GM12801 (cell line): ENCODE results near the gene RSRP1.

Source experiments
- TF ChIP-seq, protein P1 (sequence below): IDR thresholded peaks from one replicate; pipeline ENCODE4 v1.5.1; 2011; ENCODE audit warnings: control low read depth; ENCODE audit not compliant: insufficient read length; ENCODE audit errors: extremely low read depth

The RSRP1 gene

DNA sequence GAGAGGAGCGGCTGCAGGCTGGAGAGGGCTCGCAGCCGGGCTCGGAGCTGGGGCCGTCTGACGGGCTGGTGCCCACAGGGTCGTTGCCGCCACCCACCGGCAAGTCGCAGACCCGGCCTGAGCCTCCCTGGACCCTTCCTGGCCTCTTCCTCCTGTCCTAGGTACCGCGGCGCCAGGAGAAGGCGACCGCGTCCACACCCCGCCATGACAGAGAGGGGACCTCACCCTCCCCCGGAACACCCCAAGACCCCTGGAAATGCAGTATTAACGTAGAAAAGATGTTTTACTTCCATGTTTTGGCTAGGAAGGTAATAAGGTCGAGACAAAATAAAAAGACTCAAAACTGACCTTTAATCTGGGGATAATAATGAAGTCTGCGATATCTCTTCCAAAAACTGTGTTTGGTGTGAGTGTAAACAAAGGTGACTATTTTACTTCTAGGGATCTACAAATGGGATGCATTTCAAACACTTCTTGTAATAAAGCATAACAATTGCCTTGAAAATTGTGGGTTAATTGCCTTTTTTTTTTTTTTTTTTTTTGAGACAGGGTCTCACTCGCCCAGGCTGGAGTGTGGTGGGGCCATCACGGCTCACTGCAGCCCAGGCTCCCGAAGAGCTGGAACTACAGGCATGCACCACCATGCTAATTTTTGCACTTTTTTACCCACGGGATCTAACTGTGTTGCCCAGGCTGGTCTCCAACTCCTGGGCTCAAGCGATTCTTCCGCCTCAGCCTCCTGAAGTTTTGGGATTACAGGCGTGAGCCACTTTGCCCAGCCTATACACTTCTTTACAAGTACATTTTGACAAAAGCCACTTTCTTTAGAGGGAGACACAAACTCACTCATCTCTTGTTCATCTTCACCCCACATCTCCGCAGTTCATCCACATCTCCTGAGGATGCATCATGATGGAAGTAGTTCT lies 838 bp upstream of the RSRP1 start:
- TF ChIP-seq, protein P1, sequence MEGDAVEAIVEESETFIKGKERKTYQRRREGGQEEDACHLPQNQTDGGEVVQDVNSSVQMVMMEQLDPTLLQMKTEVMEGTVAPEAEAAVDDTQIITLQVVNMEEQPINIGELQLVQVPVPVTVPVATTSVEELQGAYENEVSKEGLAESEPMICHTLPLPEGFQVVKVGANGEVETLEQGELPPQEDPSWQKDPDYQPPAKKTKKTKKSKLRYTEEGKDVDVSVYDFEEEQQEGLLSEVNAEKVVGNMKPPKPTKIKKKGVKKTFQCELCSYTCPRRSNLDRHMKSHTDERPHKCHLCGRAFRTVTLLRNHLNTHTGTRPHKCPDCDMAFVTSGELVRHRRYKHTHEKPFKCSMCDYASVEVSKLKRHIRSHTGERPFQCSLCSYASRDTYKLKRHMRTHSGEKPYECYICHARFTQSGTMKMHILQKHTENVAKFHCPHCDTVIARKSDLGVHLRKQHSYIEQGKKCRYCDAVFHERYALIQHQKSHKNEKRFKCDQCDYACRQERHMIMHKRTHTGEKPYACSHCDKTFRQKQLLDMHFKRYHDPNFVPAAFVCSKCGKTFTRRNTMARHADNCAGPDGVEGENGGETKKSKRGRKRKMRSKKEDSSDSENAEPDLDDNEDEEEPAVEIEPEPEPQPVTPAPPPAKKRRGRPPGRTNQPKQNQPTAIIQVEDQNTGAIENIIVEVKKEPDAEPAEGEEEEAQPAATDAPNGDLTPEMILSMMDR = no peak

DNA sequence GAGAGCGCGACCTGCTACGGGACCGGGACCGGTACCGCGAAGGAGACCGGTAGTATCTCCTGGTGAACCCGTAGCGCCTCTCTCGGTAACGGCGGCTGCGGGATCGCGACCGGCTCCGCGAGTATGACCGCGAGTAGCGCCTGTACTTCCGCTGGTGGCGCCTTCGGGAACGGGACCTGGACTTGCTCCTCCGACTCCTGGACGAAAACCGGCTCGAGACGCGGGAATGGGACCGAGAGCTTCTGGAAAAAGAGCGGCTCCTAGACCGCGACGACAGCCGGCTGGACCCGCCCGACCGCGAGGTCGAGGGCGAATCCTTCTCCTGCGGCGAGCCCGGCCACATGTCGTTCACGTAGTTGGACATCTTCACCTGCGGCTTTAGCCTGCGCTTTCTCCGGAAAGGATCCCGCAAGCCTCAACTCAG lies 642 bp downstream of the RSRP1 start:
- TF ChIP-seq, protein P1 = no peak

GRCh38 chr1:25245809-25246599 lies 1.2 kb downstream of the RSRP1 start:
- TF ChIP-seq, protein P1 = no peak

GRCh38 chr1:25245393-25245792 lies 1.9 kb downstream of the RSRP1 start:
- TF ChIP-seq, protein P1 = no peak

DNA sequence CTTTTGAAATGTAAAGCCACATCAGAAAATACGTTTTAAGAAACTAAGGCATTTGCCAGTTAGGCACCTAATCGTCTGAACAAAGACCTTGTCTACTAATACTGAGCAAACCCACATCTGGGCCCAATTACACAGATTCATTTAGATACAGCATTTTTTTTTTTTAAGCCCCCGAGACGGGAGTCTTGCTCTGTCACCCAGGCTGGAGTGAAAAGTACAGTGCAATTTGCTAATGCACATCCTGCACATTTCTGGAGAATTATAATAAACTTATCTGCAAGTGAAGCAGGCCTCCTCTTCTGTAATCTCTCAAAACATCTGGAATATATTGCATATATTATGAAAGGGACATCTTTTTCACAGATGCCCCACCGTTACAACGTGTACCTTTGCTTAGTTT lies 3.3 kb downstream of the RSRP1 start:
- TF ChIP-seq, protein P1 = no peak

GRCh38 chr1:25239681-25240541 lies 7.3 kb downstream of the RSRP1 start:
- TF ChIP-seq, protein P1 = no peak

DNA sequence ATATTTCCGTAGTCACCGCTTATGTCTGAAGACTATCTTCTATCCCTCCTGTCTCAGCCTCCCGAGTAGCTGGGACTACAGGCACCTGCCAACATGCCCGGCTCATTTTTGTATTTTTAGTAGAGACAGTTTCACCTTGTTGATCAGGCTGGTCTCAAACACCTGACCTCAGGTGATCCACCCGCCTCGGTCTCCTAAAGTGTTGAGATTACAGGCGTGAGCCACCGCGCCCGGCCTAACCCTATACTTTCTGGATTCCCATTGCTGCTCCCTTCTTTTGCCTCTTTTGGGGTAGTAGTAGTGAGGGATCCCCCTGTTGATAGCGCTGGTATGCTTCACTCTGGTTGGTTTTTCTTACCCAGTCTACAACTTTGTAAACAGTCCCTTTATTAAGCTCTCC lies 9.2 kb downstream of the RSRP1 start:
- TF ChIP-seq, protein P1 = no peak
